ENCODE results near the gene MTHFD2L.

Gene MTHFD2L

GRCh38 chr4:74118600-74119338 is 39.1 kb upstream of the MTHFD2L start:
- H3K27ac ChIP-seq, result no peak overlapping the region
- TF ChIP-seq CTCF (IDR thresholded peaks at IDR 0.05), result no peak
- H3K4me3 ChIP-seq (ENCODE audit: low read depth in 1 of 2, low read length in 1 of 2), result no peak overlapping the region
- no peaks in the 10 kb centered on the region for H3K9me3 ChIP-seq
- no peaks in the 10 kb centered on the region for H3K36me3 ChIP-seq
- H3K27me3 ChIP-seq, result no peaks in the 10 kb centered on the region
- no peaks in the 10 kb centered on the region for H3K4me1 ChIP-seq (ENCODE audit: control insufficient read depth in 1 of 2, insufficient read depth in 1 of 2, low read depth in 1 of 2, low read length in 1 of 2)

GRCh38 chr4:74120086-74120485 is 37.8 kb upstream of the MTHFD2L start:
- Histone ChIP-seq H3K27ac (no peak overlapping the region), H3K4me3 (ENCODE audit: low read depth in 1 of 2, low read length in 1 of 2) (no peak overlapping the region), H3K27me3 (no peaks in the 10 kb centered on the region), H3K4me1 (ENCODE audit: control insufficient read depth in 1 of 2, insufficient read depth in 1 of 2, low read depth in 1 of 2, low read length in 1 of 2) (no peaks in the 10 kb centered on the region), H3K36me3 (no peaks in the 10 kb centered on the region), H3K9me3 (no peaks in the 10 kb centered on the region)
- no peak for TF ChIP-seq CTCF (IDR thresholded peaks at IDR 0.05)

GRCh38 chr4:74121643-74122579 is 36.0 kb upstream of the MTHFD2L start:
- no peaks in the 10 kb centered on the region for H3K9me3 ChIP-seq
- H3K27ac ChIP-seq, result no peak overlapping the region
- no peaks in the 10 kb centered on the region for H3K4me1 ChIP-seq (ENCODE audit: control insufficient read depth in 1 of 2, insufficient read depth in 1 of 2, low read depth in 1 of 2, low read length in 1 of 2)
- no peak overlapping the region for H3K4me3 ChIP-seq (ENCODE audit: low read depth in 1 of 2, low read length in 1 of 2)
- no peaks in the 10 kb centered on the region for H3K36me3 ChIP-seq
- no peak for TF ChIP-seq CTCF (IDR thresholded peaks at IDR 0.05)
- no peaks in the 10 kb centered on the region for H3K27me3 ChIP-seq

- no peak for TF ChIP-seq CTCF (IDR thresholded peaks at IDR 0.05)
Observed at GRCh38 chr4:74123065-74123728, 34.7 kb upstream of the MTHFD2L start.

DNA sequence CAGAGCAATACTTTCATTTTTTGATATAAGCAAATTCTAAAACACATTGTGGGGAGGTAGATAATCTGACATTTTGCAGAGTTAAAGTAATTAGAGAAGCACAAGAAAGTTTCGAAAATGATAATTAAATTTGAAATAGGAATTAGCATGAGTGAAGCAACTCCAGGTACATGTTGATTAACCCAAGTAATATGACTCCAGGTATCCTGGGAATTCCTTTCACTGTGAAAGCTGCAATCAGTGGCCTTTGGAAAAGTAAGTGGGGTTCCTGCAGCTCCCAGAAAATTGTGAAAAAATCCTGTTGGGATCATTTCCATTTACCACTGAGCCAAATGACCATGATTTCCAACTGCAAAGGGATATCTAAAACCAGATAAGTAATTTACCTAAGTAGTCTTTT is 32.9 kb upstream of the MTHFD2L start:
- Histone ChIP-seq H3K27me3 (no peaks in the 10 kb centered on the region), H3K36me3 (no peaks in the 10 kb centered on the region), H3K9me3 (no peaks in the 10 kb centered on the region)

More at GRCh38 chr4:74123065-74123728, 34.7 kb upstream of the MTHFD2L start:
- no peaks in the 10 kb centered on the region for H3K27me3 ChIP-seq
- no peak overlapping the region for H3K27ac ChIP-seq
- no peaks in the 10 kb centered on the region for H3K9me3 ChIP-seq
- H3K36me3 ChIP-seq, result no peaks in the 10 kb centered on the region
- no peaks in the 10 kb centered on the region for H3K4me1 ChIP-seq (ENCODE audit: control insufficient read depth in 1 of 2, insufficient read depth in 1 of 2, low read depth in 1 of 2, low read length in 1 of 2)
- no peak overlapping the region for H3K4me3 ChIP-seq (ENCODE audit: low read depth in 1 of 2, low read length in 1 of 2)

More for the DNA sequence above, 32.9 kb upstream of the MTHFD2L start:
- TF ChIP-seq CTCF (IDR thresholded peaks at IDR 0.05), result no peak
- Histone ChIP-seq H3K27ac (no peak overlapping the region), H3K4me1 (ENCODE audit: control insufficient read depth in 1 of 2, insufficient read depth in 1 of 2, low read depth in 1 of 2, low read length in 1 of 2) (no peaks in the 10 kb centered on the region), H3K4me3 (ENCODE audit: low read depth in 1 of 2, low read length in 1 of 2) (no peak overlapping the region)
